ACC112 (cell line): Measurements from ENCODE around the gene KCNJ1.

Experiments
- H2AFZ ChIP-seq: fragments of 200-600 bp; sonication (generic); one replicate; pipeline ENCODE4 v1.6.0; 2017; ENCODE audit warnings: antibody characterized with exemption, low read length; ENCODE audit not compliant: unreplicated experiment
- H3K27ac ChIP-seq: fragments of 200-600 bp; sonication (generic); 2 replicates; pipeline ENCODE4 v1.5.1; 2014; ENCODE audit warnings: low read depth, mild to moderate bottlenecking, antibody characterized with exemption, low read length, moderate library complexity
- H3K27me3 ChIP-seq: fragments of 200-600 bp; sonication (generic); 2 replicates; pipeline ENCODE4 v1.6.1; 2014; ENCODE audit warnings: mild to moderate bottlenecking, antibody characterized with exemption, low read length, moderate library complexity, mixed read lengths; ENCODE audit not compliant: insufficient read depth
- H3K36me3 ChIP-seq: fragments of 200-600 bp; sonication (generic); 2 replicates; pipeline ENCODE4 v1.6.1; 2016; ENCODE audit warnings: mild to moderate bottlenecking, antibody characterized with exemption, low read length, moderate library complexity, mixed read lengths; ENCODE audit not compliant: insufficient read depth
- H3K4me1 ChIP-seq: fragments of 200-600 bp; sonication (generic); one replicate; pipeline ENCODE4 v1.6.1; 2016; ENCODE audit warnings: low read length, mixed read lengths; ENCODE audit not compliant: insufficient read depth, unreplicated experiment, control insufficient read depth
- H3K4me3 ChIP-seq: fragments of 200-600 bp; sonication (generic); 2 replicates; pipeline ENCODE4 v1.5.1; 2014; ENCODE audit warnings: mild to moderate bottlenecking, low read depth, low read length
- H3K79me2 ChIP-seq: fragments of 200-600 bp; sonication (generic); one replicate; pipeline ENCODE4 v1.6.0; 2016; ENCODE audit warnings: low read length; ENCODE audit not compliant: control insufficient read depth, unreplicated experiment, insufficient read depth

The KCNJ1 gene

GRCh38 chr11:128834157-128834556, 32.9 kb downstream of the KCNJ1 start:
- Histone ChIP-seq H3K36me3 (no peaks in the 10 kb centered on the region), H3K4me1 (peaks cover 7% of the 10 kb centered on the region), H3K4me3 (no peak overlapping the region), H2AFZ (no peak overlapping the region), H3K79me2 (no peaks in the 10 kb centered on the region), H3K27ac (no peak overlapping the region), H3K27me3 (0 out of 2 replicates have a peak, but pooled peaks cover 4% of the 10 kb centered on the region)

DNA sequence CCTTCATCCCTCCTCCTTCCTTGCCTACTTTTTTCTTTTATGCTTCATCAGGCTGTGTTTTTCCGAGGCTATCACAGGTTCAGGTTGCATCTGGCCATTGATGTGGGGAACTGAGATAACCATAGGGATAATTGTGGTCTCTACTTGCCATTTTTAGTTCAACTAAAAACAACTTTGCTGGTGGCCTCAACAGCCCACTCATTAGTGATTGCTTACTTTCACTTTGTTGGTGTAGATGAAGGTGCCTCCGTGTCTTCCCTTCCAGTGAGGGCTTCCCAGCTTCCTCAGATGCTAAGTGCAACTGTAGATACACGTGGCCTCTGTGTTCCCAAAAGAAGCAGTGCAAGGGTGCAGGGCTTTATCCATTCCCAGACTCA, 35.0 kb downstream of the KCNJ1 start:
- no peaks in the 10 kb centered on the region for H3K27me3 ChIP-seq
- no peaks in the 10 kb centered on the region for H3K36me3 ChIP-seq
- H3K4me3 ChIP-seq: peak overlapping the region; percentile 35; the same call in 1 of the 2 replicates
- H3K79me2 ChIP-seq: no peaks in the 10 kb centered on the region
- peaks cover 14% of the 10 kb centered on the region for H3K4me1 ChIP-seq
- H3K27ac ChIP-seq: no peak overlapping the region
- peak overlapping the region; percentile 69 for H2AFZ ChIP-seq

DNA sequence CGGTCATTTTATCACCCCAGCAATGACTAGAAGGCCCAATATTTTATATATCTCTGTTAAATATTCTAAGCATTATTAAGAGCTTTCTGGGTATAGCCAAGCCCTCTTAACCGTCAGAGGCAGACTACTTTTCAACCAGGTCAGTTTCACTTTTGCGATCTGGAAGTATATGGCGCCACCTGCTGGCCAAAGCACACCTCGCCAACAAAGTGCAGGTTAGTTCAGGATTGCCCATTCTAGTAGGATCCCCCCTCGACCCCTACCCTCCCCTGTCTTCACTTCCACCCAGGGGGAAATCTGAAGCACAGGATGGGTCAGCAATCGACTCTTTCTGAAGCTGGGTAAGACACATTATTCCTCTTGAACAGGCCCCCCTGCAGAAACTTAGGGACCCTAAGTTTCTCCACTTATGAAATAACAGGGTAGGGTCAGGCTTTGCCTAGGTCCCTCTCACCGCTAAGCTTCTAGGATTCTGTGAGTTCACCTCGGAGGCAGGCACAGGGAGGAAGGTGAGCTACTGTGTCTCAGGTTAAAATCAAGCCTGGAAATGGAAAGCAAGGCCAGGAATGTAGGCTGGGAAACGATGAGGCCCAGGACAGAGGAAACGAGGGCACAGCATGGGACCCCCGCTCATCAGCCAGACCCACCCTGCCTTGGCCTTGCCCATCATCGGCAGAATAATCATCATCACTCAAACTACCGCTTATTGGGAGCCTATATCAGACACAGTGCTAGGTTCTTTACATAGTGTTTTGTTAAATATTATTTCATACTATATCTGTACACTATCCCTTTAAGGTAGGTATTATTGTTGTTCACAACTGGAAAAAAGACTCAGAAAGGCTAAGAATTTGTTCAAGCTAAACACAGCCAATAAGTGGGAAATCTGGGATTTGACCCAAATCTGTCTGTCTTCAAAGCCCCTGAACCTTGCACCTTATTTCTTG, 35.6 kb downstream of the KCNJ1 start:
- H3K79me2 ChIP-seq: no peaks in the 10 kb centered on the region
- no peak overlapping the region for H3K27ac ChIP-seq
- peaks cover 14% of the 10 kb centered on the region for H3K4me1 ChIP-seq
- peak overlapping the region; percentile 69 for H2AFZ ChIP-seq
- no peaks in the 10 kb centered on the region for H3K27me3 ChIP-seq
- peak overlapping the region; percentile 35; the same call in 1 of the 2 replicates for H3K4me3 ChIP-seq
- no peaks in the 10 kb centered on the region for H3K36me3 ChIP-seq

GRCh38 chr11:128830290-128831173, 36.6 kb downstream of the KCNJ1 start:
- Histone ChIP-seq H2AFZ (peak overlapping the region; percentile 55), H3K4me3 (no peak overlapping the region), H3K27me3 (no peaks in the 10 kb centered on the region), H3K36me3 (no peaks in the 10 kb centered on the region), H3K79me2 (no peaks in the 10 kb centered on the region), H3K4me1 (peaks cover 11% of the 10 kb centered on the region), H3K27ac (no peak overlapping the region)

- Histone ChIP-seq H3K4me3 (no peak overlapping the region), H3K27me3 (0 out of 2 replicates have a peak, but pooled peaks cover 3% of the 10 kb centered on the region), H3K27ac (no peak overlapping the region), H2AFZ (no peak overlapping the region), H3K4me1 (peaks cover 7% of the 10 kb centered on the region), H3K79me2 (no peaks in the 10 kb centered on the region), H3K36me3 (no peaks in the 10 kb centered on the region)
Observed at GRCh38 chr11:128828350-128828749, 38.7 kb downstream of the KCNJ1 start.

- 0 out of 2 replicates have a peak, but pooled peaks cover 3% of the 10 kb centered on the region for H3K27me3 ChIP-seq
- H3K36me3 ChIP-seq: no peaks in the 10 kb centered on the region
- H3K79me2 ChIP-seq: no peaks in the 10 kb centered on the region
- H3K27ac ChIP-seq: no peak overlapping the region
- H3K4me3 ChIP-seq: no peak overlapping the region
- H3K4me1 ChIP-seq: peaks cover 7% of the 10 kb centered on the region
- H2AFZ ChIP-seq: no peak overlapping the region
Observed at GRCh38 chr11:128827191-128827893, 39.8 kb downstream of the KCNJ1 start.

DNA sequence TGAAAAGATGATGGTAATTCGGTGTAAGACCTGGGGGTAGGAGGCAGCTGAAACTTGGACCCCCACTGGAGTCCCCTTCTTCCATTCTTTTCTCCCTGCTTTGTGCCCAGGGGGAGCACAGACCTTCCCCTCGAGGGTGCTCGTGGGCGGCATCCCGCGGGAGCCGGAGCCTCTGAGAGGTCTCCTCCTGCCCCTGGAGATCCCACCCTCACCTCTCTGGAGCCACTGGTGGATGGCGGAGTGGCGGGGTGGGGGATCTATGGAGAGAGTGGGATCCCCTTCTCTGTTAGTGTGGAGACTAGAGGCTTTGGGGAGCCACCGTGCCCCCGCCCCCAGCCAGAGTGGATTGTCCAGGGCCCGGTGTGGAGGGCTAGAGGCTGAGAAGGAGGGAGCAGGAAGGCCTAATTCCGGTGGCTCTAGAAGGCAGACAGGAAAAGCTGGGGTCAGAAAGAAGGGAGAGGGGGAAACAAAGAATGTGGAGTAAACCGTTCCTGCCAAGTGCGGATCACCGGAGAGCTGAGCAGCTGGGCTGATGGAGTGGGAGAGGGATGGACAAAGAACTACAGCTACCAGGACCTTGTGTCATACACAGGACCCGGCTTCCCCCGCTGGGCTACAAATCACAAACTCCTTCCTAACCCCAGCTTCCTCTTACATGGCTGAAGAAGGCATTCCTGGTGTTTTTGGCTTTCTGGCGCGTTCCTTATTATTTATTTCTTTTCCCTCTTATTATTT, 41.9 kb downstream of the KCNJ1 start:
- H3K4me3 ChIP-seq: no peak overlapping the region

GRCh38 chr11:128824191-128825049, 42.7 kb downstream of the KCNJ1 start:
- Histone ChIP-seq H3K27ac (no peak overlapping the region), H3K27me3 (0 out of 2 replicates have a peak, but pooled peaks cover 3% of the 10 kb centered on the region), H3K4me3 (peak overlapping the region; percentile 52; the same call in 1 of the 2 replicates), H3K36me3 (no peaks in the 10 kb centered on the region), H3K79me2 (no peaks in the 10 kb centered on the region), H3K4me1 (peaks cover 7% of the 10 kb centered on the region), H2AFZ (peak overlapping the region; percentile 67)

More for the DNA sequence above, 41.9 kb downstream of the KCNJ1 start:
- Histone ChIP-seq H3K79me2 (no peaks in the 10 kb centered on the region), H3K36me3 (no peaks in the 10 kb centered on the region), H3K27ac (no peak overlapping the region), H3K27me3 (0 out of 2 replicates have a peak, but pooled peaks cover 3% of the 10 kb centered on the region), H2AFZ (no peak overlapping the region), H3K4me1 (peaks cover 7% of the 10 kb centered on the region)

GRCh38 chr11:128823753-128824152, 43.3 kb downstream of the KCNJ1 start:
- H3K79me2 ChIP-seq: no peaks in the 10 kb centered on the region
- H3K27me3 ChIP-seq: 0 out of 2 replicates have a peak, but pooled peaks cover 3% of the 10 kb centered on the region
- no peak overlapping the region for H3K27ac ChIP-seq
- H2AFZ ChIP-seq: peak overlapping the region; percentile 67
- peaks cover 7% of the 10 kb centered on the region for H3K4me1 ChIP-seq
- H3K36me3 ChIP-seq: no peaks in the 10 kb centered on the region
- H3K4me3 ChIP-seq: peak overlapping the region; percentile 52; the same call in 1 of the 2 replicates
